Hepatocyte (in vitro differentiated cells): ENCODE results near the gene LINGO1.

Experiments used
- EZH2 ChIP-seq: fragments of 200-600 bp; sonication (generic); IDR thresholded peaks from 2 replicates; pipeline ENCODE4 v1.6.1; 2016; ENCODE audit warnings: antibody characterized with exemption, mild to moderate bottlenecking, borderline replicate concordance
- EZH2phosphoT487 ChIP-seq: fragments of 200-600 bp; sonication (generic); IDR thresholded peaks from one replicate; pipeline ENCODE4 v1.6.1; 2018; ENCODE audit warnings: antibody characterized with exemption, mild to moderate bottlenecking, low read depth, moderate library complexity; ENCODE audit not compliant: unreplicated experiment, severe bottlenecking
- TF ChIP-seq, protein P1 (sequence below): fragments of 200-600 bp; sonication (generic); IDR thresholded peaks from 2 replicates; pipeline ENCODE4 v1.5.1; 2016; ENCODE audit warnings: antibody characterized with exemption, mild to moderate bottlenecking; ENCODE audit not compliant: poor library complexity

GRCh38 chr15:77563623-77564156 is 69.0 kb downstream of the LINGO1 start:
- TF ChIP-seq, protein P1, sequence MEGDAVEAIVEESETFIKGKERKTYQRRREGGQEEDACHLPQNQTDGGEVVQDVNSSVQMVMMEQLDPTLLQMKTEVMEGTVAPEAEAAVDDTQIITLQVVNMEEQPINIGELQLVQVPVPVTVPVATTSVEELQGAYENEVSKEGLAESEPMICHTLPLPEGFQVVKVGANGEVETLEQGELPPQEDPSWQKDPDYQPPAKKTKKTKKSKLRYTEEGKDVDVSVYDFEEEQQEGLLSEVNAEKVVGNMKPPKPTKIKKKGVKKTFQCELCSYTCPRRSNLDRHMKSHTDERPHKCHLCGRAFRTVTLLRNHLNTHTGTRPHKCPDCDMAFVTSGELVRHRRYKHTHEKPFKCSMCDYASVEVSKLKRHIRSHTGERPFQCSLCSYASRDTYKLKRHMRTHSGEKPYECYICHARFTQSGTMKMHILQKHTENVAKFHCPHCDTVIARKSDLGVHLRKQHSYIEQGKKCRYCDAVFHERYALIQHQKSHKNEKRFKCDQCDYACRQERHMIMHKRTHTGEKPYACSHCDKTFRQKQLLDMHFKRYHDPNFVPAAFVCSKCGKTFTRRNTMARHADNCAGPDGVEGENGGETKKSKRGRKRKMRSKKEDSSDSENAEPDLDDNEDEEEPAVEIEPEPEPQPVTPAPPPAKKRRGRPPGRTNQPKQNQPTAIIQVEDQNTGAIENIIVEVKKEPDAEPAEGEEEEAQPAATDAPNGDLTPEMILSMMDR: no peak
- TF ChIP-seq EZH2 (no peak), EZH2phosphoT487 (no peak)
